OCI-LY1 (cell line): Measurements from ENCODE around the gene CASZ1.

Experiments
- H2AFZ ChIP-seq: fragments of 200-600 bp; sonication (generic), shearing (Covaris generic); 2 replicates; pipeline ENCODE4 v1.6.0; 2014; ENCODE audit warnings: antibody characterized with exemption, mild to moderate bottlenecking, low read length
- H3F3A ChIP-seq: fragments of 200-600 bp; sonication (generic), shearing (Covaris generic); 2 replicates; pipeline ENCODE4 v1.6.0; 2014; ENCODE audit warnings: mild to moderate bottlenecking, antibody characterized with exemption, low read length, moderate library complexity; ENCODE audit not compliant: insufficient read depth
- H3K27ac ChIP-seq: fragments of 200-600 bp; sonication (generic); 2 replicates; pipeline ENCODE4 v1.5.1; 2014; ENCODE audit warnings: low read length, mixed run types, mild to moderate bottlenecking, low read depth; ENCODE audit not compliant: poor library complexity, severe bottlenecking
- H3K27me3 ChIP-seq: fragments of 200-600 bp; sonication (generic); 2 replicates; pipeline ENCODE4 v1.6.0; 2014; ENCODE audit warnings: antibody characterized with exemption, mild to moderate bottlenecking, low read length, moderate library complexity; ENCODE audit not compliant: insufficient read depth
- H3K36me3 ChIP-seq: fragments of 200-600 bp; sonication (generic); 2 replicates; pipeline ENCODE4 v1.6.1; 2014; ENCODE audit warnings: mild to moderate bottlenecking, antibody characterized with exemption, low read length, moderate library complexity, mixed read lengths; ENCODE audit not compliant: insufficient read depth
- H3K4me1 ChIP-seq: fragments of 200-600 bp; sonication (generic); 2 replicates; pipeline ENCODE4 v1.5.1; 2014; ENCODE audit warnings: mild to moderate bottlenecking, low read length, moderate library complexity; ENCODE audit not compliant: insufficient read depth, severe bottlenecking
- H3K4me2 ChIP-seq: fragments of 200-600 bp; sonication (generic), shearing (Covaris generic); 2 replicates; pipeline ENCODE4 v1.6.1; 2014; ENCODE audit warnings: low read length
- H3K4me3 ChIP-seq: fragments of 200-600 bp; sonication (generic); 2 replicates; pipeline ENCODE4 v1.5.1; 2014; ENCODE audit warnings: low read length, low read depth, mild to moderate bottlenecking, mixed read lengths; ENCODE audit not compliant: poor library complexity, severe bottlenecking
- H3K79me2 ChIP-seq: fragments of 200-600 bp; shearing (Covaris generic); 2 replicates; pipeline ENCODE4 v1.6.1; 2016; ENCODE audit warnings: mixed run types, low read length, mixed read lengths; ENCODE audit not compliant: insufficient read depth
- H3K9ac ChIP-seq: fragments of 200-600 bp; sonication (generic), shearing (Covaris generic); 2 replicates; pipeline ENCODE4 v1.6.1; 2014; ENCODE audit warnings: mild to moderate bottlenecking, low read length, mixed read lengths
- H3K9me2 ChIP-seq: fragments of 200-600 bp; sonication (generic), shearing (Covaris generic); 2 replicates; pipeline ENCODE4 v1.6.1; 2014; ENCODE audit warnings: low read depth, mild to moderate bottlenecking, low read length, mixed read lengths
- H3K9me3 ChIP-seq: fragments of 200-600 bp; shearing (Covaris generic); 2 replicates; pipeline ENCODE4 v1.6.1; 2014; ENCODE audit warnings: low read length, mixed read lengths
- H4K20me1 ChIP-seq: fragments of 200-600 bp; sonication (generic), shearing (Covaris generic); 2 replicates; pipeline ENCODE4 v1.6.0; 2016; ENCODE audit warnings: mild to moderate bottlenecking, low read length; ENCODE audit not compliant: insufficient read depth
- CTCF ChIP-seq: fragments of 200-600 bp; sonication (generic), shearing (Covaris generic); IDR thresholded peaks from 2 replicates; pipeline ENCODE4 v1.5.1; 2017; ENCODE audit warnings: mild to moderate bottlenecking, antibody characterized with exemption, low read length, moderate library complexity, mixed read lengths
- EZH2 ChIP-seq: fragments of 200-600 bp; sonication (generic), shearing (Covaris generic); IDR thresholded peaks from 2 replicates; pipeline ENCODE4 v1.8.0; 2017; ENCODE audit warnings: borderline replicate concordance, mixed run types, mild to moderate bottlenecking, antibody characterized with exemption, low read length, moderate library complexity, mixed read lengths

CASZ1 gene

GRCh38 chr1:10642403-10643080 is 153.9 kb downstream of the CASZ1 start:
- H3K9me2 ChIP-seq = no peaks in the 10 kb centered on the region
- TF ChIP-seq EZH2 = no peak
- no peak for TF ChIP-seq CTCF
- H3F3A ChIP-seq = no peaks in the 10 kb centered on the region
- no peak overlapping the region for H3K27ac ChIP-seq
- no peaks in the 10 kb centered on the region for H3K36me3 ChIP-seq
- no peaks in the 10 kb centered on the region for H3K27me3 ChIP-seq
- no peaks in the 10 kb centered on the region for H3K79me2 ChIP-seq
- no peak overlapping the region for H3K4me3 ChIP-seq
- H2AFZ ChIP-seq = no peak overlapping the region
- no peaks in the 10 kb centered on the region for H3K4me1 ChIP-seq
- H3K4me2 ChIP-seq = no peak overlapping the region
- H4K20me1 ChIP-seq = no peaks in the 10 kb centered on the region
- no peak overlapping the region for H3K9ac ChIP-seq
- no peaks in the 10 kb centered on the region for H3K9me3 ChIP-seq

GRCh38 chr1:10641976-10642375 is 154.5 kb downstream of the CASZ1 start:
- Histone ChIP-seq H2AFZ (no peak overlapping the region), H3F3A (no peaks in the 10 kb centered on the region), H3K4me2 (no peak overlapping the region), H4K20me1 (no peaks in the 10 kb centered on the region), H3K27me3 (no peaks in the 10 kb centered on the region), H3K79me2 (no peaks in the 10 kb centered on the region), H3K9ac (no peak overlapping the region), H3K4me3 (no peak overlapping the region), H3K27ac (no peak overlapping the region), H3K9me2 (no peaks in the 10 kb centered on the region), H3K4me1 (no peaks in the 10 kb centered on the region), H3K9me3 (no peaks in the 10 kb centered on the region), H3K36me3 (no peaks in the 10 kb centered on the region)
- no peak for TF ChIP-seq EZH2
- TF ChIP-seq CTCF = no peak

- Histone ChIP-seq H3K27ac (no peak overlapping the region), H3K79me2 (no peaks in the 10 kb centered on the region), H2AFZ (no peak overlapping the region), H3K9ac (no peak overlapping the region), H3K4me2 (no peak overlapping the region), H3K9me3 (no peaks in the 10 kb centered on the region), H3K4me3 (no peak overlapping the region), H3K4me1 (no peaks in the 10 kb centered on the region), H3K36me3 (no peaks in the 10 kb centered on the region), H3F3A (no peaks in the 10 kb centered on the region), H4K20me1 (no peaks in the 10 kb centered on the region), H3K9me2 (no peaks in the 10 kb centered on the region), H3K27me3 (no peaks in the 10 kb centered on the region)
- TF ChIP-seq EZH2 (no peak), CTCF (no peak)
Measured at GRCh38 chr1:10640843-10641553, 155.4 kb downstream of the CASZ1 start.
